Parathyroid adenoma (tissue), 2 donors: ENCODE results near the gene MED22.
"Not testable (repeated sequence)": the region's sequence is repeated elsewhere in the genome, so short reads cannot be mapped to it uniquely, and the experiment has no call there.

Experiments
- H2AFZ ChIP-seq: fragments of 300-600 bp; sonication (generic); one replicate; pipeline ENCODE4 v1.7.0; 2017; ENCODE audit warnings: antibody characterized with exemption, mild to moderate bottlenecking
- H3K27ac ChIP-seq: fragments of 300-600 bp; sonication (generic); one replicate; pipeline ENCODE4 v1.7.0; 2017
- H3K27me3 ChIP-seq: fragments of 300-600 bp; sonication (generic); one replicate; pipeline ENCODE4 v1.7.0; 2017; ENCODE audit warnings: low read length; ENCODE audit not compliant: control insufficient read depth, insufficient read depth
- H3K36me3 ChIP-seq: fragments of 300-600 bp; sonication (generic); one replicate; pipeline ENCODE4 v1.7.0; 2017; ENCODE audit warnings: low read length; ENCODE audit not compliant: control insufficient read depth, insufficient read depth
- H3K4me1 ChIP-seq: fragments of 300-600 bp; sonication (generic); one replicate; pipeline ENCODE4 v1.7.0; 2017; ENCODE audit warnings: control low read depth
- H3K4me2 ChIP-seq: fragments of 300-600 bp; sonication (generic); one replicate; pipeline ENCODE4 v1.7.0; 2017; ENCODE audit warnings: low read length
- H3K4me3 ChIP-seq: fragments of 300-600 bp; sonication (generic); one replicate; pipeline ENCODE4 v1.7.0; 2017; ENCODE audit warnings: low read depth, low read length
- H3K79me2 ChIP-seq: fragments of 300-600 bp; sonication (generic); one replicate; pipeline ENCODE4 v1.7.0; 2017; ENCODE audit warnings: control low read depth
- H3K9ac ChIP-seq: fragments of 300-600 bp; sonication (generic); one replicate; pipeline ENCODE4 v1.7.0; 2017; ENCODE audit warnings: mild to moderate bottlenecking
- H3K9me3 ChIP-seq: fragments of 300-600 bp; sonication (generic); one replicate; pipeline ENCODE4 v1.7.0; 2017; ENCODE audit warnings: low read length; ENCODE audit not compliant: control insufficient read depth
- TF ChIP-seq, protein P1 (sequence below): fragments of 300-600 bp; sonication (generic); IDR thresholded peaks from one replicate; pipeline ENCODE4 v1.7.0; 2017; ENCODE audit warnings: antibody characterized with exemption, mild to moderate bottlenecking
- donor health status: primary hyperparathyroidism.

MED22 gene

DNA sequence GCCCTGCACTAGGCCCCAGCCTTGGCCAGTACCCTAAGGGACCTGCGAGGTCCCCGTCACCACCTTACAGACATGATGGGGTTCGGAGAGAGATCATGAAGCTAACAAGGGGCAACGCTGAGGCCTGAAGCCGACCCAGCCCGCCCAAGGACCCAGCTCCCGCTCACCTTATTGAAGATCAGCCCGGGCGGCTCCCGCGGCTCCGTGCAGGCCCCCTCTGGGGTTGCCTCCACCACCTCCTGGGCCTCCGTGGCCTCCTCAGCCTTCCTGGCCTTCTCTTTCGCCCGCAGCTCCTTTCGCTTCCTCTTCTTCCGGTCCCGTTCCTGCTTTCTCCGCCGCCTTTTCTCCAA is 15.6 kb downstream of the MED22 start:
- Histone ChIP-seq H3K4me1 (peaks cover 7% of the 10 kb centered on the region), H3K4me2 (no peak overlapping the region), H3K27ac (no peak overlapping the region), H2AFZ (no peak overlapping the region), H3K9ac (no peak overlapping the region), H3K36me3 (no peaks in the 10 kb centered on the region), H3K79me2 (no peaks in the 10 kb centered on the region), H3K27me3 (no peaks in the 10 kb centered on the region), H3K4me3 (no peak overlapping the region), H3K9me3 (no peaks in the 10 kb centered on the region)
- TF ChIP-seq, protein P1, sequence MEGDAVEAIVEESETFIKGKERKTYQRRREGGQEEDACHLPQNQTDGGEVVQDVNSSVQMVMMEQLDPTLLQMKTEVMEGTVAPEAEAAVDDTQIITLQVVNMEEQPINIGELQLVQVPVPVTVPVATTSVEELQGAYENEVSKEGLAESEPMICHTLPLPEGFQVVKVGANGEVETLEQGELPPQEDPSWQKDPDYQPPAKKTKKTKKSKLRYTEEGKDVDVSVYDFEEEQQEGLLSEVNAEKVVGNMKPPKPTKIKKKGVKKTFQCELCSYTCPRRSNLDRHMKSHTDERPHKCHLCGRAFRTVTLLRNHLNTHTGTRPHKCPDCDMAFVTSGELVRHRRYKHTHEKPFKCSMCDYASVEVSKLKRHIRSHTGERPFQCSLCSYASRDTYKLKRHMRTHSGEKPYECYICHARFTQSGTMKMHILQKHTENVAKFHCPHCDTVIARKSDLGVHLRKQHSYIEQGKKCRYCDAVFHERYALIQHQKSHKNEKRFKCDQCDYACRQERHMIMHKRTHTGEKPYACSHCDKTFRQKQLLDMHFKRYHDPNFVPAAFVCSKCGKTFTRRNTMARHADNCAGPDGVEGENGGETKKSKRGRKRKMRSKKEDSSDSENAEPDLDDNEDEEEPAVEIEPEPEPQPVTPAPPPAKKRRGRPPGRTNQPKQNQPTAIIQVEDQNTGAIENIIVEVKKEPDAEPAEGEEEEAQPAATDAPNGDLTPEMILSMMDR, result no peak

- Histone ChIP-seq H3K79me2 (no peaks in the 10 kb centered on the region), H3K4me2 (no peak overlapping the region), H3K4me1 (peaks cover 7% of the 10 kb centered on the region), H3K27ac (no peak overlapping the region), H3K36me3 (no peaks in the 10 kb centered on the region), H3K9ac (no peak overlapping the region), H3K27me3 (no peaks in the 10 kb centered on the region), H2AFZ (no peak overlapping the region), H3K9me3 (no peaks in the 10 kb centered on the region), H3K4me3 (no peak overlapping the region)
- TF ChIP-seq, protein P1, result no peak
These were observed 16.1 kb downstream of the MED22 start for GRCh38 chr9:133331641-133332380.

DNA sequence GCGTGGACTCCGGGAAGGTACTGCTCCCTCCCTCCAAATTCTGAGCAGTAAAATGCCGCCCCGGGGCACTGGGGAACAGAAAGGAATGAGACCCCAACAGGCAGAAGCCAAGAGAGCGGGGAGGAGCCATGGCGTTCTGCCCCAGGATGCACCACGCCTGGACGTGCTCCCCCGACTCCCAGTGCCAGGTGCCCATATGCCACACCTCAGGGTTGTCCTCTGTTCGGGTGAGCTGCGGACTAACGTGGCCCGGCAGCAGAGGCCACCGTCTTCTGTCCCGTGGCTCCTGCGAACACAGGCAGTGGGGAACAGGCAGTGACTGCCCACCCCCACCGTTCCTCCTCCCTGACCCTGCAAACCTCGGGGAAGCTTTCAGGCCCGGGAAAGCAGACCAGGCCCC is 16.7 kb downstream of the MED22 start:
- Histone ChIP-seq H3K27me3 (no peaks in the 10 kb centered on the region), H3K9me3 (no peaks in the 10 kb centered on the region), H3K36me3 (no peaks in the 10 kb centered on the region), H3K27ac (no peak overlapping the region), H3K4me2 (no peak overlapping the region), H3K79me2 (no peaks in the 10 kb centered on the region), H3K9ac (no peak overlapping the region), H3K4me3 (no peak overlapping the region), H3K4me1 (peaks cover 4% of the 10 kb centered on the region), H2AFZ (no peak overlapping the region)
- TF ChIP-seq, protein P1, result no peak

- H3K79me2 ChIP-seq, H3K9ac ChIP-seq, H3K4me3 ChIP-seq, H3K27me3 ChIP-seq, H3K4me2 ChIP-seq, H3K27ac ChIP-seq, H3K36me3 ChIP-seq, H3K9me3 ChIP-seq, H2AFZ ChIP-seq, H3K4me1 ChIP-seq: not testable (repeated sequence)
- TF ChIP-seq, protein P1, result peak; percentile 43
These were observed 18.4 kb downstream of the MED22 start for GRCh38 chr9:133329306-133330156.
